Measurements from ENCODE around the gene FUT4. TPM values are rescaled to one million over a fixed set of nuclear protein-coding genes. Genes with fewer than 3 reads are reported as not detected.

FUT4 gene
- polyA plus RNA-seq, 1 donor from 2014 or later, result 0.62 TPM

- no peaks in the 10 kb centered on the region for H3K9me2 ChIP-seq (ENCODE audit: insufficient read depth, low read length)
- no peaks in the 10 kb centered on the region for H3K27me3 ChIP-seq (ENCODE audit: insufficient read depth, low read depth, low read length)
- TF ChIP-seq TAF1 (IDR thresholded peaks at IDR 0.05; ENCODE audit: low read depth), result no peak
- no peak for TF ChIP-seq REST (IDR thresholded peaks at IDR 0.05; ENCODE audit: borderline replicate concordance)
- TF ChIP-seq SMC3 (conservative IDR thresholded peaks at IDR 0.05; ENCODE audit: poor library complexity), result no peak
- H3K79me2 ChIP-seq (replicated peaks; ENCODE audit: insufficient read depth, low read length), result no peaks in the 10 kb centered on the region
- no peak overlapping the region for H3K4me3 ChIP-seq (ENCODE audit: low read length)
- no peaks in the 10 kb centered on the region for H3K9me3 ChIP-seq (ENCODE audit: low read length)
- H3K27ac ChIP-seq (ENCODE audit: low read length), result no peak overlapping the region
- H2AFZ ChIP-seq (ENCODE audit: low read depth, low read length), result no peak overlapping the region
- no peak overlapping the region for H3K4me2 ChIP-seq (ENCODE audit: low read length)
- H3F3A ChIP-seq (ENCODE audit: insufficient read depth, low read length, poor library complexity, severe bottlenecking), result no peaks in the 10 kb centered on the region
- no peaks in the 10 kb centered on the region for H3K36me3 ChIP-seq (ENCODE audit: insufficient read depth, low read length)
- no peak overlapping the region for H3K9ac ChIP-seq (ENCODE audit: low read length)
- no peaks in the 10 kb centered on the region for H4K20me1 ChIP-seq (ENCODE audit: insufficient read depth)
These were observed 46.8 kb downstream of the FUT4 start for GRCh38 chr11:94590352-94591041.

- H3K9me3 ChIP-seq (ENCODE audit: low read length), result no peaks in the 10 kb centered on the region
- no peak overlapping the region for H2AFZ ChIP-seq (ENCODE audit: low read depth, low read length)
- no peaks in the 10 kb centered on the region for H3K27me3 ChIP-seq (ENCODE audit: insufficient read depth, low read depth, low read length)
- H3K27ac ChIP-seq (ENCODE audit: low read length), result no peak overlapping the region
- H3K9ac ChIP-seq (ENCODE audit: low read length), result no peak overlapping the region
- no peak overlapping the region for H3K4me3 ChIP-seq (ENCODE audit: low read length)
- H3K79me2 ChIP-seq (replicated peaks; ENCODE audit: insufficient read depth, low read length), result no peaks in the 10 kb centered on the region
- no peak overlapping the region for H3K4me2 ChIP-seq (ENCODE audit: low read length)
- H3K36me3 ChIP-seq (ENCODE audit: insufficient read depth, low read length), result no peaks in the 10 kb centered on the region
- no peaks in the 10 kb centered on the region for H3K9me2 ChIP-seq (ENCODE audit: insufficient read depth, low read length)
- TF ChIP-seq EZH2 (IDR thresholded peaks at IDR 0.05; ENCODE audit: borderline replicate concordance, insufficient read depth, low read length, poor library complexity, severe bottlenecking) (no peak), TAF1 (IDR thresholded peaks at IDR 0.05; ENCODE audit: low read depth) (no peak), RAD21 (conservative IDR thresholded peaks at IDR 0.05) (no peak), EP300 (conservative IDR thresholded peaks at IDR 0.05; ENCODE audit: poor library complexity, severe bottlenecking) (no peak), POLR2AphosphoS5 (IDR thresholded peaks at IDR 0.05) (no peak), REST (IDR thresholded peaks at IDR 0.05; ENCODE audit: borderline replicate concordance) (no peak), SMC3 (conservative IDR thresholded peaks at IDR 0.05; ENCODE audit: poor library complexity) (no peak), CTCF (IDR thresholded peaks at IDR 0.05; ENCODE audit: poor library complexity, severe bottlenecking) (no peak), MXI1 (conservative IDR thresholded peaks at IDR 0.05; ENCODE audit: poor library complexity, severe bottlenecking) (no peak)
- H3F3A ChIP-seq (ENCODE audit: insufficient read depth, low read length, poor library complexity, severe bottlenecking), result no peaks in the 10 kb centered on the region
- H4K20me1 ChIP-seq (ENCODE audit: insufficient read depth), result no peaks in the 10 kb centered on the region
These were observed 49.3 kb downstream of the FUT4 start for GRCh38 chr11:94593030-94593429.
